Measurements from ENCODE around the gene XAGE2. TPM values are rescaled to one million over a fixed set of nuclear protein-coding genes. Genes with fewer than 3 reads are reported as not detected.
A peak's percentile ranks its signal among the peaks of the same experiment; 100 is the strongest.

XAGE2 gene
- total and polyA plus RNA-seq, 9 of the 15 experiments (the other 6 are each of a cell fraction or from before 2014, with no cell fraction given): 0.14 to 0.36 (median 0.21) TPM; not detected in 6

- WGBS (ENCODE audit: insufficient coverage, low coverage, missing lambda C conversion rate): 11% methylated on average over 7 of the region's 8 CpGs
- Histone ChIP-seq H3K9me1 (ENCODE audit: control insufficient read depth, insufficient read depth, low read length) (no peaks in the 10 kb centered on the region), H3K4me1 (replicated peaks in 1 of 2; ENCODE audit: control insufficient read depth in 2 of 2, insufficient read depth in 2 of 2, low read length in 2 of 2) (peaks cover 3 to 7% of the 10 kb centered on the region in 2 experiments; a peak in 3 of 5 replicates), H3K27ac (ENCODE audit: extremely low read depth, low read depth, low read length) (no peak overlapping the region; the same call in 2 of the 3 replicates), H4K20me1 (replicated peaks; ENCODE audit: control insufficient read depth, insufficient read depth, low read length) (no peaks in the 10 kb centered on the region), H3K9me3 (replicated peaks; ENCODE audit: control insufficient read depth, insufficient read depth, low read depth, low read length) (no peaks in the 10 kb centered on the region), H3K36me3 (ENCODE audit: control insufficient read depth, insufficient read depth, low read length) (no peaks in the 10 kb centered on the region), H3K4me2 (ENCODE audit: insufficient read depth, low read length) (no peak overlapping the region), H3K4me3 (no peak overlapping the region), H3K79me2 (ENCODE audit: control insufficient read depth, insufficient read depth, low read length) (no peaks in the 10 kb centered on the region), H2AFZ (ENCODE audit: low read depth, low read length) (0 out of 2 replicates have a peak overlapping the region, but pooled peaks have one; percentile 40), H3K9ac (ENCODE audit: insufficient read depth in 1 of 2, low read depth in 2 of 2, low read length in 2 of 2) (no peak overlapping the region), H3K27me3 (ENCODE audit: control insufficient read depth in 2 of 2, insufficient read depth in 2 of 2, low read length in 2 of 2) (no peaks in the 10 kb centered on the region)
- POLR2A ChIA-PET: interaction anchor here (0.6 to 0.9 kb wide), 2 partner anchors 14 to 19 kb away, joined by 3 read pairs; no protein-coding TSS in a partner anchor
- peak; percentile 8 to 40 (median 10) for DNase-seq (ENCODE audit: extremely low read depth in 1 of 4, low spot score in 3 of 4)
- CTCF ChIA-PET (ENCODE audit: low intra/inter-chr PET ratio): no interaction called here
- intact Hi-C loops (cut with micrococcal nuclease) (no loop called here), in situ Hi-C loops (cut with MboI) (no loop called here)
- FAIRE-seq: peak; percentile 72
- BruUV-seq (replicated peaks): no TSS peak
- ATAC-seq: peak; percentile 50
- TF ChIP-seq XRCC3 (IDR thresholded peaks at IDR 0.05): no peak
- no peak for TF ChIP-seq ZNF707 (CRISPR knock-in tag; conservative IDR thresholded peaks at IDR 0.05)
- TF ChIP-seq RBM14 (IDR thresholded peaks at IDR 0.05; ENCODE audit: borderline replicate concordance, insufficient read depth, low read depth, low read length): no peak
- peak; percentile 84 for TF ChIP-seq NFIC (IDR thresholded peaks at IDR 0.05)
- no peak for TF ChIP-seq ZNF644 (tag; IDR thresholded peaks at IDR 0.05; ENCODE audit: low read depth)
- no peak for TF ChIP-seq ZNF277 (CRISPR knock-in tag; IDR thresholded peaks at IDR 0.05; ENCODE audit: borderline replicate concordance)
- no peak for TF ChIP-seq RERE (CRISPR knock-in tag; IDR thresholded peaks at IDR 0.05; ENCODE audit: borderline replicate concordance)
- no peak for TF ChIP-seq BRD4 (IDR thresholded peaks at IDR 0.05)
- TF ChIP-seq RHOXF2B (CRISPR knock-in tag; conservative IDR thresholded peaks at IDR 0.05): no peak
- no peak for TF ChIP-seq GATA2 (CRISPR knock-in tag; IDR thresholded peaks at IDR 0.05)
- no peak for TF ChIP-seq SMC3 (conservative IDR thresholded peaks at IDR 0.05; ENCODE audit: insufficient read depth, low read depth, low read length)
- TF ChIP-seq RAD51 (IDR thresholded peaks at IDR 0.05; ENCODE audit: borderline replicate concordance, low read depth): no peak
- no peak for TF ChIP-seq SIN3B (IDR thresholded peaks at IDR 0.05; ENCODE audit: low read depth)
Measured at GRCh38 chrX:52346174-52347165, 22.4 kb upstream of the XAGE2 start.
